Measurements from ENCODE around the gene FRMD4A.

GRCh38 chr10:14196113-14196512 is 134.6 kb downstream of the FRMD4A start:
- TF ChIP-seq POLR2A (IDR thresholded peaks at IDR 0.05; ENCODE audit: low read depth, low read length) (no peak), TAF1 (IDR thresholded peaks at IDR 0.05; ENCODE audit: low read depth, low read length) (no peak), POLR2AphosphoS5 (IDR thresholded peaks at IDR 0.05; ENCODE audit: low read depth, low read length) (no peak), SPI1 (IDR thresholded peaks at IDR 0.05; ENCODE audit: low read depth, low read length) (no peak), PAX5 (IDR thresholded peaks at IDR 0.05; ENCODE audit: insufficient read depth, low read length, severe bottlenecking) (no peak), POU2F2 (IDR thresholded peaks at IDR 0.05; ENCODE audit: low read depth, low read length) (no peak)
